Activated T-cell treated with anti-CD3 and anti-CD28 coated beads for 48 hours (primary cell): ENCODE data around the gene UMOD.
"Not testable (repeated sequence)": the region's sequence is repeated elsewhere in the genome, so short reads cannot be mapped to it uniquely, and the experiment has no call there.

Source experiments
- DNase-seq: peaks from one replicate; pipeline ENCODE4 v3.0.0-alpha.2; 2020; ENCODE audit warnings: low read depth

Gene UMOD

DNA sequence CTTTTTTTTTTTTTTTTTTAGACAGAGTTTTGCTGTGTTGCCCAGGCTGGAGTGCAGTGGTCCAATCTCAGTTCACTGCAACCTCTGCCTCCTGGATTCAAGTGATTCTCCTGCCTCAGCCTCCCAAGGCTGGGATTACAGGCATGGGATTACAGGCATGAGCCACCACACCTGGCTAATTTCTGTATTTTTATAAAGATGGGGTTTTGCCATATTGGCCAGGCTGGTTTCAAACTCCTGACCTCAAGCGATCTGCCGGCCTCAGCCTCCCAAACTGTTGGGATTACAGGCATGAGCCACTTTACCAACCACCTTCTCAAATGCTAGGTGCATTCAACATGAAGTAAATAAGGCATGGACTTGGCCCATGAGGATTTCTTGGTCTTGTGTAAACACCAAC lies 31.5 kb downstream of the UMOD start:
- not testable (repeated sequence) for DNase-seq

DNA sequence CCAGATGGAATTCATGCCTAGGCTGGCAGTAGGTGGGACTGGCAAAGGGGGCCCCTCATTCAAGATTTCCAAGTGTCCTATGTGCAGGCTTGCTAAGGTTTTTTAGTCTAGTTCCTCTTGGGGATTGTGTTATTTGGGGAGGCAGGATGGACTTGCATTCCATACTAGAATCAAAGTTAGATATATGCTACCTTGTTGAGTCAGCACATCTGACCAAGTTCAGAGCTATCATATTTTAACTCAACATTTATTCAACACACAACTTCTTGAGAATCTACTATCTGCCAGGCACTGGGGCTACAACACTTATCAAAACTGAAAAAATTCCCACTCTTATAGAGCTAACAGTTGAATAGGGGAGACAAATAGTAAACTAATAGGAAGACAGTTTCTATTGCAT lies 31.9 kb downstream of the UMOD start:
- no peak for DNase-seq

DNA sequence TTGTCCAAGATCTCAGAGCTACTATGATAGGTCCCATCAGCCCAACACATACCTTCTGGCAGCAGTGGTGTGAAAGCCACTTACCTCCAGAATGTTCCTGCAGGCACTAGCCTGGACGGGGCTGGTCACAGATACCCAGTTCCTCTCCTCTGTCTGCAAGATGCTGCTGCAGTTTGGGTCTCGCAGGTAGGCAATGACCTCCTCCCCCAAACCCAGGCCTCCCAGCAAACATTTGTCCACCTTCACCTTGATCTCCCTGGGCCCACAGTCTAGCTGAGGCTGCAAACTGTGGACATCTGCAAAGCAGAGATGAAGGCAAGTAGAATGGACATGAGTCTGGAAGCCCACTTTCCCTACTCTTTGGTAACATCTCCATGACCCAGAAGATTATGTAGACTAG lies 32.3 kb downstream of the UMOD start:
- no peak for DNase-seq

DNA sequence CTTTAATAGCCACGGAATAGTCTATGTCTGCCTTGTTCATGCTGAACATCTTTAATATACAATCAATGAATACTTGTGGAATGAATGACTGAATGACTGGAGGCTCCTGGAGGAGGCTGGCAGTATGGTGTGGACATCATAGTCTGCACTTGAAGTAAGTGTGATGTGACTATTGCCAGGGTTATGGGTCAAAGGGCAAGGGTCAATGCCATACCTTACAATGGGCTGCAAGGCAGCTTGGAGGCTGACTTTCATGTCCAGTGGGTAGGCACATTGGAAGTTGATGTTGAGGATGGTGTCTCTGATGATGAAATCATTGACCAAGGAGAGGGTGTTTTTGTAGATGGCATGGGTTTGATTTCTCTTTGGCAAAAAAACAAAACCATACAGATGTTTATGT lies 33.1 kb downstream of the UMOD start:
- no peak for DNase-seq

DNA sequence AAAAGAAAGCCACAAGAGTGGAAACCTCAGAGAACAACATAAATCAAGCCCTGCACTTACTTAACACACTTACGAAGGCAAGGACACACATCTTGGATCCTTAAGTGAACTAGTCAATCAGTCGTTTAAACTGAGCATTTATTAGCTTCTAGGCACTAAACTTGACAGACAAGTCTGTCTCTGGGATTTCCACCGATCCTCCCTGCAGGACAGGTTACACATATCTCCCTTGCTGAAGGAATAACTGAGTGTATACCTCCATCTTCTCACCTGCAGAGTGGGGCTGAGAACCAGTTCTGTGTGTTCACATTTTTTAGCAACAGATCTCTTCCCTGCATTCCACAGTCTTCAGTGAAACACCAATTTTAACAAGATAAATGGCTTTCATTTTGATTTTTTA lies 34.1 kb downstream of the UMOD start:
- no peak for DNase-seq

DNA sequence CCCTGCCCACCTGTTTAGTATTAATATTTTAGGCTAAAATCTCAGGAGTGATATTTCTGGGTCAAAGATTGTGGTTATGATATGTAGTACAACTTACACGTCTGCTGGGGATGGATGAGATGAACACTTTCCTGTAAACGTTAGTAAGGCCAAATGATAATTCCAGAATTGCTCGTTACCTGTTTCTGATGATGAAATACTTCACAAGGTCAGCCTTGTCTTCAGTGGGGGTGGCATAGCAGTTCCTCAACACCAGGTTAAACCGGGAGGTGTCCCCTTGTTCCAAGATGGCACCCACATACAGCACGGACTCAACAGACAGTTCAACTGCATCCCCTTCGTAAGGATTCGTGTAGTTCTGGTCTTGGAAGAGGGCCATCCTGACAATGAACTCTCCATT lies 34.5 kb downstream of the UMOD start:
- no peak for DNase-seq

DNA sequence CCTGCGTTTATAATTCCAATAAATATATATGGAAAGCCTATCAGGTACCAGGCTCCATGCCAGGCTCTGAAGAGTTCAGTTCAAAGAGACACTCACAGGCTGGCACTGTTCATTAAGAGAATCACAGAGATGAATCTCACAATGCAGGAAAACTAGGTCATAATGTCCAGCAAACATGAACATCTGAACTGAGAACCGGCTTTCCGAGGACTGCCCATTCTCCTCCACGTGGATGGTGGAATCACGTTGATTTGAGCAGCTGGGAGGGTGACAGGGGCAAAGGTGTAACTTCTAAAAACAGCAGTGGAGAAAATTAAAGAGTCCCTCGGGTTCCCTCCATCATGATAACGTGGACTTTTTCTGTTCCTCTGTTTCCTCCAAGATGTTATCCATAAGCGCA lies 35.4 kb downstream of the UMOD start:
- DNase-seq, result no peak

DNA sequence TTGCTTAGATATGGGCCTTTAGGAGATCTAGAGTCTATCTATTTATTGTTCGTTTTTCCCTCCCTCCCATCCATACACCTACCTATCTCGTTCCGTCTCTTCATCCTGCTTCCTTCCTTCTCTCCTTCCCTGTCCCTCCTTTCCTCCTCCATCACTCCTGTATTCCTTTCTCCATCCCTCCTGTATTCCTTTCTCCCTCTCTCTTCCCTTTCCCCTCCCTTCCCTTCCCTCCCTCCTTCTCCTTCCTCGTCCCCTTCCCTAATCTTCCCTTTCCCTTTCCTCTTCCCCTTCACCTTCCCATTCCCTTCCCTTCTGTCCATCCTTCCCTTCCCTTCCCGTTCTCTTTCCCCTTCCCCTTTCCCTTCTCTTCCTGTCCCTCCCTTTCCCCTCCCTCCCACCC lies 35.8 kb downstream of the UMOD start:
- DNase-seq, result no peak

DNA sequence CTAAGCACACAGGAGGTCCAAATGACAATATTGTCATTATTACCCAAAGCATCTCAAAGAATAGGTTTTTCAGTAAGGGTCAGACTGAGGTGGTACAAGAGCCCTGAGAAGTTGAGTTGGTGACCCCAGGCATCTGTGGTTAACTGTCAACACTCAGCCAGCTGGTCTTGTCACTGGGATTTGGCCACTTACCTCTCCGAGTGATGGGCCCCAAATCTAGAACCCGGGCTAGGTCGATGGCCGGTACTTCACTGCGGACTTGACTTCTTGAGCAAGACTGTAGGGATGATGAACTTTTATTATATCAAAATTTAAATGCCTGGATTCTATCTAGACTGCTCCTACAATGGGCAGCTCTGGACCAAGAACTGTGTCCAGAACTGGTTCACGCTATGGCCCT lies 36.8 kb downstream of the UMOD start:
- no peak for DNase-seq

DNA sequence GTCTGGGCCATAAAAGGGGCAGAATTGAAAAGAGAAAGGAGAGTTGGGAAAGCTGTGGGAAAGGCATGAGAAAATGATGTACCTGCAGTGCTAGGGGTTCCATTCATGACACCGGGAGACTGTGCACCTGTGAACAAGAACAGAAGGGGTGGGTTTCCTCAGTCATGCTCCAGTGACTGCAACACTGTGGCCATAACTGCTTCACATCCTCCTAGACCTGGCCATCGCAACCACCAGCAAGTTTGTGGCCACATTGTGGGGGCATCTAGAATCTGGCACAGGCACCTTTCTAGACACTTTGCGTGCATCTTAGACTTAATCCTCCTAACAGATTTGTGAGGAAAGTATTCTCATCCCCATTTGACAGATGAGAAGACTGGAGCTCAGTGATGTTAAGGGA lies 37.9 kb downstream of the UMOD start:
- no peak for DNase-seq

DNA sequence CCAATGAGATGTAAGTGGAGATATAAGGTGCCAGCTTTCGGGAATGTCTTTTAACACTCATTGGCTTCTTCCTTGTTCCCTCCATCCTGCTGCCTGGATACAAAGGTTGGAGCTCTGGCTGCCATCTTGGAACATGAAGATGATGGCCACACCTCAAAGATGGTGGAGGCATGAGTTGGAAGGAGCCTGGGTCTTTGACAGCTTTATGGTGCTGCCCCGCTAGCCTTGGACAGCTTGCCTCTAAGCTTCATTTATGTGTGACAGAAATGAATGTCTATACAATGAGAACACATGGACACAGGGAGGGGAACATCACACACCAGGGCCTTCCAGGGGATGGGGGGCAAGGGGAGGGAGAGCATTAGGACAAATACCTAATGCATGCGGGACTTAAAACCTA lies 38.8 kb downstream of the UMOD start:
- no peak for DNase-seq

DNA sequence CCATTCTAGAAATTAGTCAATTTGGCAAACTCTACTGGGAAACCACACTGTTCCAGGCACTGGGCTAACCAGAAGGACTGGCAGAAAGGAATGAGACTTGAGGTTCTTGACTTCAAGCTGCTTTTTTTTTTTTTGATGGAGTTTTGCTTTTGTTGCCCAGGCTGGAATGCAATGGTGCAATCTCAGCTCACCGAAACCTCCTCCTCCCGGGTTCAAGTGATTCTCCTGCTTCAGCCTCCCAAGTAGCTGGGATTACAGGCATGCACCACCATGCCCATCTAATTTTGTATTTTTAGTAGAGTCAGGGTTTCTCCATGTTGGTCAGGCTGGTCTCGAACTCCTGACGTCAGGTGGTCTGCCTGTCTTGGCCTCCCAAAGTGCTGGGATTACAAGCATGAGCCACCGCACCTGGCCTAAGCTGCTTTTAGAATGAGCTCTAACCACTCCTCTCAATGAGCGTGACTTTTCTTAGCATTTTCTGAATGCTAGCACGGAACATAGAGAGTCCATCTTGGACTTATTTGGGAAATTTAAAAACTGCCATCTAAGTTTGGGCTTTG lies 39.9 kb downstream of the UMOD start:
- DNase-seq, result not testable (repeated sequence)

DNA sequence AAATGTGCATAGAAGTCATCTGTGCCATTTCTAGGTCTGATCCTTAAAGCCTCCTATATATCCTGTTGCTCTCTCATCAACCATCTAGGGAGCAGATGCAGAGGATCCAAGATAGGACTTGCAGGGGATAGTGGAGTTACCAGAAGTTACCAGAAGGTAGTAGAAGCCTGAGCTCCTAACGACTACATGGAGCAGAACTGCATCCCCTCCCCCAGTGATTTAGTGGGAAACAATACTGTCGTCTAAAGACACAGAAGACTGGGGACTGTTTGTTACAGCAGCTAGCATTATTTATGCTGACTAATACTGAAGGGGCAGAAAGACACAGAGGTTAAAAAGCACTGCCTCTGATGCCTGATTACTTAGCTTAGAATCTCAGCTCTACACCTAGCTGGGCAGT lies 41.0 kb downstream of the UMOD start:
- no peak for DNase-seq

DNA sequence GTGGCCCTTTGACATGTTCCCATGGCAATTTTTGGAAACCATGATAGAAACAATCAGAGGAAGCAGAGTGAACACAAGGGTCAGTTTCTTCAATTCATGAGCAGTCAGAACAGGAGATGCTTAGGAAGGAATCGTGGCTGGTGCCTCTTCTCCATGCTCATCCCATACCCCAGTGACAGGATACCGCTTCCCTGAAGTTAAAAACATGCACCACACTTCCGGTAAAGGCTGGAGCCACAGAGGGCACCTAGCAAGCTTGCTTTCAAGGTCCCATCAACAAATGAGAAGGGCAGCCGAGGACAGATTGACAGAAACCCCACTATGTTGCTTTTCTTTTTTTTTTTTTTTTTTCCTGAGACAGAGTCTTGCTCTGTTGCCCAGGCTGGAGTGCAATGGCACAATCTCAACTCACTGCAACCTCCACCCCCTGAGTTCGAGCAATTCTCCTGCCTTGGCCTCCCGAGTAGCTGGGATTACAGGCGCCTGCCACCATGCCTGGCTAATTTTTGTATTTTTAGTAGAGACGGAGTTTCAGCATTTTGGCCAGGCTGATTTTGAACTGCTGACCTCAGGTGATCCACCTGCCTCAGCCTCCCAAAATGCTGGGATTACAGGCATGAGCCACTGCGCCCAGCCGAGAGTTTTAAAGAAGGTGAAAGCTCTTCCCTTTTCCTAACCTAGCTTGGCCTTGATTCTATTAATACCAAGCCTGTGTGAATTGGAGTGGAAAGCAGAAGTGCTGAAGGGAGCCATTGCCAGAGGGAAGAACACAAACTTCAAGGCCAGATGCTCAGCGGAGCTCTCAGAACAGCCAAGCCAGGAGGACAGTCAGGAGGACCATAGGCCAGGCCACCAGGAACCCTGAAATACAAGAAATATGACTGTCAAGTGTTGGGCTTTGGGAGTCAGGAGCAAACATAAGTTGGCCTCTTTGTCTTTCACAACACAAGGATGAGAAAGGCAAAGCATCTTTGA lies 41.8 kb downstream of the UMOD start:
- DNase-seq, result no peak

DNA sequence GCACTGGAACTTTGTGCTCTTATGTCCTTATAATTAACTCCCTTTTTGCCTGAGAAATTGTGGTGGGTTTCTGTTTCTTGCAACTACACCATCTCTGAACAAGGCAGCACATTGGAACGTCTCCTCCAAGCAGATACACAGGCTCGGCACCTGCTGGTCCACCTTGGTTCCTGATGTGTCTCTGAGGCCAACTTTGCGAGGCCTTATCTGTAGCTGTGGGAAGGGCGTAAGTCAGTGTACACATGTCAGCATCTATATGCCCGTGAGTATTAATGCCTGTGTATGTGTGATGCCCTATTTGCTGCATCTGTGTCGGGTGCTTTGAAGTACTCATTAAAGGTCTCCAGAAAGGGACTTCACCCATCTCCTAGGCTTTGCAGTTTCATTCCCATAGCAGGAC lies 42.7 kb downstream of the UMOD start:
- DNase-seq, result no peak

DNA sequence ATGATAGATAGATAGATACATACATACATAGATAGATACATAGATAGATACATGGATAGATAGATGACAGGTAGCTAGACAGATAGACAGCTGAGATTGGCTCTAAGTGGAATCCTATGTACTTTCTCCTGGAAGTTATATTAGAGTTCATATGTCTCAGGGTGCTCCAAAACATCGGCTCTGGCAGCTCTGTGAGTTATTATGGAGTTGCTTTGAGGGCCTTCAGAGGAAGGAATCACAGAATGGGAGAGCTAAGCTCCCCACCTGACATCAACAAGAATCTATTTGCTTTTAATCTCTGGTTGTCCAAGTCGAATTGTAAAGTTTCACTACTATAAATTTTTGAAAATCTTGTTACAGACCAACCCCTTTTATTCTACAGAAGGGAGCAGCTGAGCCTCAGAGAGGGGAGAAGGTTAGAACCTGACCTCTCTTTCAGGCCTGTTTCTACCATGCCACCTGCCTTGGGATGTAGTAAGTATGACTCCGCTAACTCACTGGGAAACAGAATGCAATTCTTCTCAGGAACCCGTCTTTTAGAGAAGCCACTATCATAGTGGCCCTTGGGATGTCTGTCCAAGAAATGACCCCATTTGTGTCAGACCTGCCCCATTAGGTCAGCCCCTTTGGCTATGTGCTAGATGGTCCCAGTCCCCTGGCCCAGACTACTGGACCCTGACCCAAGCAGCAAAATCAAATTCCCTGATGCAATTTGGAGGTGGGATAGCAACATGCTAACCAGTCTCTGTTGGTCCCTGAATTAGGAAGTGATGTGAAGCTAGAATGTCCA lies 43.5 kb downstream of the UMOD start:
- no peak for DNase-seq

DNA sequence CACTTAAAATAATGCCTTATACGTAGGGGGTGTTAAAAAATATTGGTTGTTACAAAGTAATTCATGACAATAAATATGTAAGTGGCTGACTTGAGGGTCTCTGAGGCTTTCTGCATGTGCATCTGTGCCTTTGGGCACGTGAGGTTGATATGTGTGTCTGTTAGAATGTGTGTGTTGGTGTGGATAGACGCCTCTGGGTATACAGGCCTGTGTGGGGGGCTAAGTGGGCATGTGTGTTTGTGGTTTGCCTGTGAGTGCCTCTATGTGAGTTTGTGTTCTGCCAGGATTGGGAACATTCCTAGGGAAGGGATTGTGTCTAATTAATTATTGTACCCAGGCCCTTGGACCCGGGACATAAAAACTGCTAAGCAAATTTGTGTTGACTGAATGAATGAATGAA lies 44.2 kb downstream of the UMOD start:
- DNase-seq, result no peak

DNA sequence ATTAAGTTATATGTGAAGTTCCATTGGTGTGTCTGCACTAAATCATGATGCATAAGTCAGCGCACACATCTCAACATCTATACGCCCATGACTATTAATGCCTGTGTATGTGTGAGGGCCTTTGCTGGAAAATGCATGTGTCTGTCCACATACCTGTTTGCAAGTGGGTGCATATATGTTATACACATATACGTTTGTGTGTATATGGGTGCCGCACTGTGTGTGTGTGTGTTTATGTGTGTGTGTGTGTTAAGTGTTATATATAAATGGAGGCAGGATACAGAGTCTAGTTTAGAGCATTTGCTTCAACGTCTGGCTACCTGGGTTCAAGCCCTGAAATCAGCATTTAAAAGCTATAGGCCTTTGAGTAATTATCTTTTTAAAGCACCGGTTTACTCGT lies 44.7 kb downstream of the UMOD start:
- DNase-seq, result no peak

DNA sequence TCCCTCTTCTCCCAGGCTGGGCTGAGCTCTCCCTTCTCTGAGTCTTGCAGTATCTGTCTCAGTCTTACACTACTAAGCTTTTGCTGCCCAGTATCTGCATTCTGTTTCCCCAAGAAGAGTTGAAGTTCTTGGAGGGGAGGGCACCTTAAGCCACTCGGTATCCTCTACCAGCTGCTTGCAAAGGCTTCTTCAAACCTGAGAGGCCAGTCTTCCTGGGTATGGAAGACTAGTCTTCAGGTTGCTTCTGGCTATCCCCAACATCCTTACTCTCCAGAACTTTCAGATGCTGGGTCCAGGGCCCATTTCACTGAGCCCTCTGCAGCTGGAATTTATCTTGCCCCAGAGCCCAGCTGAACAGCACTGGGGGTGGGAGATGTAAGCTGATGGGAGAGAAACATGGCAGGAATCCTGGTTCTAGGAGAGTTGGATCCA lies 45.3 kb downstream of the UMOD start:
- no peak for DNase-seq

DNA sequence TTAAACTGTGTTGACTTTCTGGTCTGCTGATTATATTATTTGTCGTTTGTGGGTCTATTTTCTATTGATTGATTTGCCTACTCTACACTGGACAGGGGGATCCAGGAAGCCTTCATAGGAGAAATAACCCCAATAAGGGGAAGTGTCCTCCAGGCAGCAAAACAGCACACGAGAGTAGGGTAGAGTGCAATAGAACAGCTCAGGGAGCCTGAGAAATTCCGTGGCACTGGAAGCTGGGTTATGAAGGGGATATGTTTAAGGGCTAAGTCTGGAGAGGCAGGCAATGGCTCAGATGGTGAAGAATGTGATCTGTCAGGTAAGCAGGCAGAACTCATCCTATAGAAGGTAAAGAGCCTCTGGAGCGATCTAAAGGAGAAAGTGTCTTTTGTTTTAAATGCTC lies 46.1 kb downstream of the UMOD start:
- no peak for DNase-seq

DNA sequence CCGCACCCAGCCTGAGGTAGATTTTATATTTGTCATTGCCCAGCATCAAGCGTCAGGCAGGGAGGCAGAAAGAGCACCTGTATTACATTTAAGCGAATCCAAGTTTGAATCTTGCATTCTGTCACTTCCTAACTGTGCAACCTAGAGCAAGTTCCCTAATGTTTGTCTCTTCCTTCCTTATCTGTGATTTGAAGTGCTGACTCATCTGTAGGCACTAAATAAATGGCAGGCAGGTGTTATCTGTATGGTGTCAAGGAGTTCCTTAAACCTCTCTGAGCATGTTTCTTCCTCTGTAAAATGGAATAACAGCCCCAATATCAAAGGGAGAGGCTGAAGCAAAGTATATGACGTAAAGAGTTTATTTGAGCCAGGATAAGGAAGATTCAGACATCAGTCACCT lies 49.5 kb downstream of the UMOD start:
- DNase-seq, result no peak

DNA sequence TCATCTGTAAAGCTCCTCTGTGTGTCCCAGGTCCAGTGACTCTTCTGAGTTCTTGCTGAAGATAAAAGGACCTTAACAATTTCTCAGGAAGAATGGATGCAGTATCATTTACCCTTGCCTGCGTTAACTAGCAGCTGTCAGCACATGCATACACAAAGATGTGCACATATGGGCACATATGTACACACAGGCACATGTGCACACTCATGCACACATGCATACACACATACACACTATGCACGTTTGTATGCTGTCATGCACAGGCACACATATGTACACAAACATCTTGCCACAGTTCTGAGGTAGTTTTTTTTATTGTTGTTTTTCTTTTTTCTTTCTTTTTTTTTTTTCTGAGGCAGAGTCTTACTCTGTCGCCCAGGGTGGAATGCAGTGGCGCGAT lies 50.1 kb downstream of the UMOD start:
- DNase-seq, result no peak

DNA sequence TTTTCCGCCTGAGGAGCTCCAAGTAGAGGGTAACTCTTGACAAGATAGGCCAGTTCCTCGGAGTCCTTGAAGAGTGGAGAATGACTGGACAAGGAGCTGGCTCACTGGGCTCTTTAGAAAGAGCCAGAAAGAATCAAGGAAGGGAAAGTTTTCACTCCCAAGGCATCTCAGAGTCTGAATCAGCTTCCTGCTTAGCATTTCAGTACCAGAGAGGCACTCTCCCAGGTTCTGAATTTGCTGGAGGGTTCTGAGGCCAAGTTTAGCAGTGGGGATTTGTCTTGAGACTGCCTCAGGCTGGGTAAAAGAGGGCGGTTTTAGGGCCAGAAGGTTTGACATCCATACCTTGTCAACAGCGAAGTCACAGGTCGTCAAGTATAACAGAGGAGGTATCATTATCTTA lies 50.7 kb downstream of the UMOD start:
- no peak for DNase-seq
